Esophagus muscularis mucosa (tissue), 4 donors: ENCODE data around the gene FLT4. TPM values are rescaled to one million over a fixed set of nuclear protein-coding genes. Genes with fewer than 3 reads are reported as not detected.

ENCODE experiments used
- DNase-seq: peaks from one replicate; pipeline ENCODE4 v3.0.0-alpha.2; 2017; ENCODE audit errors: extremely low spot score
- H3K27ac ChIP-seq, 4 donors: fragments of 200-600 bp; sonication (generic); replicated peaks in 1 of 4; 1 replicate in 3 of 4; 2 replicates in 1 of 4; pipeline ENCODE4 v1.5.1; 2016 to 2019; ENCODE audit warnings: mild to moderate bottlenecking in 1 of 4
- H3K27me3 ChIP-seq, 4 donors: fragments of 200-600 bp; sonication (generic); one replicate each; pipeline versions ENCODE4 v1.5.1 to v1.6.0; 2016 to 2019
- H3K36me3 ChIP-seq, 4 donors: fragments of 200-600 bp; sonication (generic); one replicate each; pipeline ENCODE4 v1.5.1; 2016 to 2019
- H3K4me1 ChIP-seq, 4 donors: fragments of 200-600 bp; sonication (generic); one replicate each; pipeline ENCODE4 v1.5.1; 2016 to 2019
- H3K4me3 ChIP-seq, 4 donors: fragments of 200-600 bp; sonication (generic); 1 replicate in 2 of 4; 2 replicates in 2 of 4; pipeline ENCODE4 v1.5.1; 2016 to 2019; ENCODE audit warnings: mild to moderate bottlenecking in 4 of 4, moderate library complexity in 1 of 4
- H3K9me3 ChIP-seq, 4 donors: fragments of 200-600 bp; sonication (generic); 1 replicate in 3 of 4; 2 replicates in 1 of 4; pipeline ENCODE4 v1.5.1; 2016 to 2019
- CTCF ChIP-seq, 3 experiments: fragments of 200-600 bp in 2 of 3; fragments of 450-650 bp in 1 of 3; sonication (generic) in 2 of 3; IDR thresholded peaks; one replicate each; pipeline ENCODE4 v1.5.1; 2017 to 2019; ENCODE audit warnings: antibody characterized with exemption in 3 of 3, mild to moderate bottlenecking in 2 of 3, moderate library complexity in 1 of 3
- EP300 ChIP-seq: sonication (generic); formaldehyde crosslinking; IDR thresholded peaks from one replicate; pipeline ENCODE4 v1.6.1; 2017; ENCODE audit warnings: antibody characterized with exemption
- POLR2A ChIP-seq: fragments of 450-650 bp; IDR thresholded peaks from one replicate; pipeline ENCODE4 v1.6.1; 2017; ENCODE audit warnings: antibody characterized with exemption, moderate library complexity, mild to moderate bottlenecking, low read depth
- POLR2AphosphoS5 ChIP-seq, 2 donors: sonication (generic); formaldehyde crosslinking; IDR thresholded peaks; one replicate each; pipeline ENCODE4 v1.6.1; 2017; ENCODE audit warnings: antibody characterized with exemption in 2 of 2
- WGBS: methylation state at CpG from one replicate; pipeline ENCODE4 v1.1.5; 2018; 5-methylcytosine and 5-hydroxymethylcytosine counted together
- intact Hi-C: fragments of 100-400 bp; cut with DNase I; formaldehyde crosslinking; loops from one replicate; pipeline ENCODE4 v1.15.1; 2023
- total RNA-seq, 4 donors: library from RNA; depleted of rRNA; stranded (reverse); fragments of >200 nt; gene quantifications; one replicate each; pipeline versions ENCODE4 v1.1.0 to v1.2.1, GENCODE V29; 2016

FLT4 gene
- total RNA-seq, 4 donors from 2014 or later: 10.4 to 15.6 (median 11.8) TPM

- intact Hi-C loops: no loop called here
- Histone ChIP-seq H3K9me3 (no peaks in the 10 kb centered on the region), H3K36me3 (no peaks in the 10 kb centered on the region), H3K4me3 (no peak overlapping the region), H3K4me1 (peaks cover 15 to 21% (median 19%) of the 10 kb centered on the region in 4 donors), H3K27ac (no peak overlapping the region), H3K27me3 (peaks cover 0 to 66% (median 17%) of the 10 kb centered on the region in 4 donors)
- TF ChIP-seq EP300 (no peak), POLR2AphosphoS5 (IDR thresholded peaks at IDR 0.05) (no peak), POLR2A (no peak), CTCF (IDR thresholded peaks at IDR 0.05) (no peak)
- WGBS: 91% methylated on average over 10 of the region's 10 CpGs
- no peak for DNase-seq
Observed at GRCh38 chr5:180592176-180592575, 57.2 kb downstream of the FLT4 start.

GRCh38 chr5:180591311-180591887 is 58.0 kb downstream of the FLT4 start, which contains the start of gene SCGB3A1:
Gene SCGB3A1 (minus strand): TSS chr5:180591499. CDS start chr5:180591462, 37 bp downstream.
- intact Hi-C loops: no loop called here
- Histone ChIP-seq H3K27me3 (peaks cover 0 to 66% (median 17%) of the 10 kb centered on the region in 4 donors), H3K4me3 (peak within 1 kb of the TSS; percentile 28 to 43 (median 32)), H3K27ac (no peak within 1 kb of the TSS), H3K4me1 (peaks cover 15 to 21% (median 19%) of the 10 kb centered on the region in 4 donors), H3K36me3 (no peaks in the 10 kb centered on the region), H3K9me3 (no peaks in the 10 kb centered on the region)
- TF ChIP-seq CTCF (IDR thresholded peaks at IDR 0.05): no peak
- TF ChIP-seq EP300: no peak
- no peak for TF ChIP-seq POLR2A
- TF ChIP-seq POLR2AphosphoS5 (IDR thresholded peaks at IDR 0.05): no peak
- 13% methylated on average over 9 of the region's 60 CpGs for WGBS
- no peak for DNase-seq

GRCh38 chr5:180590543-180591310 is 58.7 kb downstream of the FLT4 start:
- DNase-seq: no peak
- 5% methylated on average over 4 of the region's 63 CpGs for WGBS
- H3K4me3 ChIP-seq: peak overlapping the region; percentile 28 to 43 (median 32)
- H3K36me3 ChIP-seq: no peaks in the 10 kb centered on the region
- peaks cover 15 to 21% (median 19%) of the 10 kb centered on the region in 4 donors for H3K4me1 ChIP-seq
- intact Hi-C loops: no loop called here
- peaks cover 0 to 66% (median 17%) of the 10 kb centered on the region in 4 donors for H3K27me3 ChIP-seq
- TF ChIP-seq POLR2A (no peak), CTCF (IDR thresholded peaks at IDR 0.05) (no peak), EP300 (no peak)
- no peak overlapping the region for H3K27ac ChIP-seq
- H3K9me3 ChIP-seq: peaks cover 0 to 6% (median 1%) of the 10 kb centered on the region in 4 donors

- Histone ChIP-seq H3K4me3 (peak overlapping the region; percentile 28 to 43 (median 32)), H3K27ac (no peak overlapping the region), H3K36me3 (no peaks in the 10 kb centered on the region), H3K9me3 (peaks cover 0 to 10% (median 6%) of the 10 kb centered on the region in 4 donors), H3K4me1 (peaks cover 15 to 21% (median 19%) of the 10 kb centered on the region in 4 donors), H3K27me3 (peaks cover 0 to 66% (median 17%) of the 10 kb centered on the region in 4 donors)
- intact Hi-C loops: no loop called here
- WGBS: 19% methylated on average over 6 of the region's 44 CpGs
- DNase-seq: no peak
- TF ChIP-seq POLR2A (no peak), CTCF (IDR thresholded peaks at IDR 0.05) (no peak), POLR2AphosphoS5 (IDR thresholded peaks at IDR 0.05) (no peak), EP300 (no peak)
Observed at GRCh38 chr5:180589771-180590542, 59.4 kb downstream of the FLT4 start.
